ENCODE results near the gene CC2D2A. TPM values are rescaled to one million over a fixed set of nuclear protein-coding genes. Genes with fewer than 3 reads are reported as not detected.

CC2D2A gene
- total and polyA plus RNA-seq, 4 donors, result 9.2 to 63.7 (median 24.8) TPM

DNA sequence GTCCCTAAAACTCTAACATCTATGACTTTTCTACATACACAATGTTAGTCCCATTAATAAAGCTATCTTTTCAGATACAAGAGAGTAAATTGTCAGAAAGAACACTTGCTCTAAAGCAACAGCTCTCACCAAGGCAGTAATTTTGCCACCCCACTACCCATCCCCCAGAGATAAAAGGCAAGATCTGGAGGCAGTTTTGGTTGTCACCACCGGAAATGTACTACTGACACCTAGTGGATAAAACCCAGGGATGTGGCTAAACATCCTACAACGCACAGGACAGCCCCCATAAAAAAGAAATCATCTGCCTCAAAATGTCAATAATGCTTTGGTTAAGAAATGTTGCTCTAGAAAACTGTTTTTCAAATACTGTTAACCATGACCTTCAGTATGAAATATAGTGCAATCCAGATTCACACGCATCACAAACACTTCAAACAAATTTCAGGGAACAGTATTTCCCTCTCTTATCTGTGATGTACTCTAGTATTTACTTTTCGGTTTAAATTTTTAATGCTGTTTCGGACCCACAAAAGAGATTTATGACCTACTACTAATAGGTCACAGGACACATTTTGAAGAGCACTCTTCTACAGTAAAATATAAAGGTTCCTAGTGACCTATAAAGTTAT lies 180.3 kb downstream of the CC2D2A start:
- H3K4me1 ChIP-seq (ENCODE audit: control insufficient read depth in 5 of 5, insufficient read depth in 5 of 5, low read length in 5 of 5), result peaks cover 0 to 34% (median 16%) of the 10 kb centered on the region in 5 donors
- no peak overlapping the region for H3K9ac ChIP-seq (ENCODE audit: insufficient read depth in 1 of 2, low read length in 2 of 2)
- H3K27me3 ChIP-seq (ENCODE audit: control insufficient read depth in 3 of 3, insufficient read depth in 3 of 3, low read length in 2 of 3), result no peaks in the 10 kb centered on the region
- no peak overlapping the region for H3K27ac ChIP-seq (ENCODE audit: low read depth in 1 of 2, low read length in 1 of 2)
- ATAC-seq (ENCODE audit: insufficient read depth, low FRiP score), result peak; percentile 58
- DNase-seq, result peak; percentile 28 to 65 (median 59)
- 24 to 44% methylated on average over 5 of the region's 5 CpGs for WGBS, 2 donors
- TF ChIP-seq, protein P1, sequence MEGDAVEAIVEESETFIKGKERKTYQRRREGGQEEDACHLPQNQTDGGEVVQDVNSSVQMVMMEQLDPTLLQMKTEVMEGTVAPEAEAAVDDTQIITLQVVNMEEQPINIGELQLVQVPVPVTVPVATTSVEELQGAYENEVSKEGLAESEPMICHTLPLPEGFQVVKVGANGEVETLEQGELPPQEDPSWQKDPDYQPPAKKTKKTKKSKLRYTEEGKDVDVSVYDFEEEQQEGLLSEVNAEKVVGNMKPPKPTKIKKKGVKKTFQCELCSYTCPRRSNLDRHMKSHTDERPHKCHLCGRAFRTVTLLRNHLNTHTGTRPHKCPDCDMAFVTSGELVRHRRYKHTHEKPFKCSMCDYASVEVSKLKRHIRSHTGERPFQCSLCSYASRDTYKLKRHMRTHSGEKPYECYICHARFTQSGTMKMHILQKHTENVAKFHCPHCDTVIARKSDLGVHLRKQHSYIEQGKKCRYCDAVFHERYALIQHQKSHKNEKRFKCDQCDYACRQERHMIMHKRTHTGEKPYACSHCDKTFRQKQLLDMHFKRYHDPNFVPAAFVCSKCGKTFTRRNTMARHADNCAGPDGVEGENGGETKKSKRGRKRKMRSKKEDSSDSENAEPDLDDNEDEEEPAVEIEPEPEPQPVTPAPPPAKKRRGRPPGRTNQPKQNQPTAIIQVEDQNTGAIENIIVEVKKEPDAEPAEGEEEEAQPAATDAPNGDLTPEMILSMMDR (IDR thresholded peaks at IDR 0.05; ENCODE audit: control extremely low read depth, extremely low read depth), result peak; percentile 35
- H3K4me3 ChIP-seq, result no peak overlapping the region
- no peaks in the 10 kb centered on the region for H3K36me3 ChIP-seq (ENCODE audit: control insufficient read depth in 4 of 4, insufficient read depth in 4 of 4, low read length in 4 of 4)
- H3K9me3 ChIP-seq (ENCODE audit: control insufficient read depth in 4 of 4, insufficient read depth in 3 of 4, low read length in 3 of 4), result no peaks in the 10 kb centered on the region

Small RNAs within 50 kb of the gene (small RNA-seq; reads per million reads assigned to genes)
- not detected for gene AC007016.1 (ENCODE audit: low replicate concordance)

Other genes with a start within 250 kb of the CC2D2A start
- 10 to 100 TPM in 1 of 2 donors, 1 to 10 TPM in 1; 3.1 to 10.5 TPM for gene C1QTNF7, start 41.8 kb upstream of the CC2D2A start, total RNA-seq
- 1 to 10 TPM in 1 of 2 donors, under 1 TPM in 1; 0.38 to 1.6 TPM for gene C1QTNF7, start 41.8 kb upstream of the CC2D2A start, polyA plus RNA-seq
- gene FBXL5, start 185.5 kb downstream of the CC2D2A start, total RNA-seq, result 100 to 1,000 TPM in 1 of 2 donors, 10 to 100 TPM in 1; 98.4 to 138 TPM
- gene FBXL5, start 185.5 kb downstream of the CC2D2A start, polyA plus RNA-seq, result 10 to 100 TPM; 45.9 to 77.1 TPM
- 10 to 100 TPM; 19.3 to 27.3 TPM for gene FAM200B, start 211.9 kb downstream of the CC2D2A start, total RNA-seq
- gene FAM200B, start 211.9 kb downstream of the CC2D2A start, polyA plus RNA-seq, result 10 to 100 TPM; 27.1 to 56.0 TPM
- 10 to 100 TPM in 1 of 2 donors, 1 to 10 TPM in 1; 9.1 to 12.8 TPM for gene BST1, start 233.2 kb downstream of the CC2D2A start, total RNA-seq
- gene BST1, start 233.2 kb downstream of the CC2D2A start, polyA plus RNA-seq, result 10 to 100 TPM in 1 of 2 donors, 1 to 10 TPM in 1; 4.1 to 53.5 TPM

All from lung (tissue), 13 donors.